Measurements from ENCODE around the gene AMER3. TPM values are rescaled to one million over a fixed set of nuclear protein-coding genes. Genes with fewer than 3 reads are reported as not detected.

AMER3 gene
- total RNA-seq, 2 experiments from 2014 or later: not detected

- Histone ChIP-seq H3K27ac (ENCODE audit: low read depth, low read length, poor library complexity, severe bottlenecking) (no peak overlapping the region), H3K79me2 (ENCODE audit: insufficient read depth, low read depth, low read length) (no peaks in the 10 kb centered on the region), H4K20me1 (ENCODE audit: insufficient read depth, low read length) (no peaks in the 10 kb centered on the region), H3K9me3 (ENCODE audit: low read length) (no peaks in the 10 kb centered on the region), H3K4me1 (ENCODE audit: insufficient read depth, low read length, poor library complexity, severe bottlenecking) (no peaks in the 10 kb centered on the region), H3K4me2 (ENCODE audit: low read length) (no peak overlapping the region), H2AFZ (ENCODE audit: low read length) (no peak overlapping the region), H3K9me2 (ENCODE audit: insufficient read depth, low read length) (no peaks in the 10 kb centered on the region), H3K4me3 (ENCODE audit: low read depth, low read length, poor library complexity, severe bottlenecking) (no peak overlapping the region), H3K36me3 (ENCODE audit: insufficient read depth, low read length) (no peaks in the 10 kb centered on the region)
- POLR2A ChIA-PET: no interaction called here
- TF ChIP-seq EZH2phosphoT487 (IDR thresholded peaks at IDR 0.05; ENCODE audit: borderline replicate concordance, low read depth, low read length): no peak
- no peak for TF ChIP-seq CTCF (conservative IDR thresholded peaks at IDR 0.05; ENCODE audit: low read length)
- CTCF ChIA-PET (ENCODE audit: unreplicated experiment): no interaction called here
- intact Hi-C loops (cut with micrococcal nuclease; ENCODE audit: unreplicated experiment): no loop called here
- no TSS peak for BruUV-seq (replicated peaks)
- DNase-seq (ENCODE audit: low spot score): no peak
Measured at GRCh38 chr2:130787841-130788240, 32.5 kb downstream of the AMER3 start.

- Histone ChIP-seq H3K4me3 (ENCODE audit: low read depth, low read length, poor library complexity, severe bottlenecking) (no peak overlapping the region), H3K4me1 (ENCODE audit: insufficient read depth, low read length, poor library complexity, severe bottlenecking) (no peaks in the 10 kb centered on the region), H3K4me2 (ENCODE audit: low read length) (no peak overlapping the region), H3K79me2 (ENCODE audit: insufficient read depth, low read depth, low read length) (no peaks in the 10 kb centered on the region), H3K9me2 (ENCODE audit: insufficient read depth, low read length) (no peaks in the 10 kb centered on the region), H3K27ac (ENCODE audit: low read depth, low read length, poor library complexity, severe bottlenecking) (no peak overlapping the region), H4K20me1 (ENCODE audit: insufficient read depth, low read length) (no peaks in the 10 kb centered on the region), H3K9me3 (ENCODE audit: low read length) (no peaks in the 10 kb centered on the region), H3K36me3 (ENCODE audit: insufficient read depth, low read length) (no peaks in the 10 kb centered on the region), H2AFZ (ENCODE audit: low read length) (no peak overlapping the region)
- no TSS peak for BruUV-seq (replicated peaks)
- TF ChIP-seq EZH2phosphoT487 (IDR thresholded peaks at IDR 0.05; ENCODE audit: borderline replicate concordance, low read depth, low read length) (no peak), CTCF (conservative IDR thresholded peaks at IDR 0.05; ENCODE audit: low read length) (no peak)
- POLR2A ChIA-PET: no interaction called here
- CTCF ChIA-PET (ENCODE audit: unreplicated experiment): no interaction called here
- DNase-seq (ENCODE audit: low spot score): no peak
- intact Hi-C loops (cut with micrococcal nuclease; ENCODE audit: unreplicated experiment): no loop called here
Measured at GRCh38 chr2:130790312-130790711, 35.0 kb downstream of the AMER3 start.

- BruUV-seq (replicated peaks): no TSS peak
- Histone ChIP-seq H3K4me3 (ENCODE audit: low read depth, low read length, poor library complexity, severe bottlenecking) (no peak overlapping the region), H3K4me1 (ENCODE audit: insufficient read depth, low read length, poor library complexity, severe bottlenecking) (no peaks in the 10 kb centered on the region), H4K20me1 (ENCODE audit: insufficient read depth, low read length) (no peaks in the 10 kb centered on the region), H3K79me2 (ENCODE audit: insufficient read depth, low read depth, low read length) (no peaks in the 10 kb centered on the region), H3K4me2 (ENCODE audit: low read length) (no peak overlapping the region), H3K9me2 (ENCODE audit: insufficient read depth, low read length) (no peaks in the 10 kb centered on the region), H3K9me3 (ENCODE audit: low read length) (no peaks in the 10 kb centered on the region), H3K27ac (ENCODE audit: low read depth, low read length, poor library complexity, severe bottlenecking) (no peak overlapping the region), H3K36me3 (ENCODE audit: insufficient read depth, low read length) (no peaks in the 10 kb centered on the region), H2AFZ (ENCODE audit: low read length) (no peak overlapping the region)
- no peak for DNase-seq (ENCODE audit: low spot score)
- POLR2A ChIA-PET: no interaction called here
- intact Hi-C loops (cut with micrococcal nuclease; ENCODE audit: unreplicated experiment): no loop called here
- TF ChIP-seq EZH2phosphoT487 (IDR thresholded peaks at IDR 0.05; ENCODE audit: borderline replicate concordance, low read depth, low read length) (no peak), CTCF (conservative IDR thresholded peaks at IDR 0.05; ENCODE audit: low read length) (no peak)
- CTCF ChIA-PET (ENCODE audit: unreplicated experiment): no interaction called here
Measured at GRCh38 chr2:130790804-130791616, 35.7 kb downstream of the AMER3 start.

Measured in OCI-LY7 (cell line).